ENCODE data around the gene REXO5. TPM values are rescaled to one million over a fixed set of nuclear protein-coding genes. Genes with fewer than 3 reads are reported as not detected.

REXO5 gene
- total RNA-seq, 1 experiment from 2014 or later: 26.2 TPM

DNA sequence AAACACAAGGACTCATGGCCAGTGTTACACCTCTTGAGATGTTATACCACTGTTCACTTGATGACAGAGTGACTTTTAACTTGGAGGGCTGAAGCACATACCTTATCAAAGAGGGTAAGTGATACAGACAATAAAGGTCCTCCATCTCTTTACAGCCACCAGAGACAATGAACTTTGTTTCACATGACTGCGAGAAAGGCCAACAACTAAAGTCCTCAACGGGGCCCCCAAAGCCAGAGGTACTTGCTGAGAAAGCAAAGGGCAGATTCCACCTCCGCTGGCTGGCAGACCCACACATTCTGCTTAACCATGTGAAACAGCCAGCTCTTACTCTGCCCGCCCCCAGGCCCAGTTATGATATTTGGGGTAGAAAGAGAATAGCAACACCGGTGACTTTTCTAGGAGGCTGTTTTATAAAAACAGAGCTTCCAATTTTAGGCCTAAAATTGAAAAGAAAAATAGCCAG lies 72.4 kb downstream of the REXO5 start:
- no peak for DNase-seq (ENCODE audit: low read depth in 1 of 2, low spot score in 2 of 2)
- peak overlapping the region; percentile 42 for H3K27ac ChIP-seq
- peaks cover 8% of the 10 kb centered on the region for H3K36me3 ChIP-seq
- no peaks in the 10 kb centered on the region for H3K27me3 ChIP-seq (replicated peaks)
- no peaks in the 10 kb centered on the region for H3K9me3 ChIP-seq (replicated peaks)
- no peak overlapping the region for H3K4me3 ChIP-seq
- peaks cover 48% of the 10 kb centered on the region for H3K4me1 ChIP-seq (replicated peaks)

DNA sequence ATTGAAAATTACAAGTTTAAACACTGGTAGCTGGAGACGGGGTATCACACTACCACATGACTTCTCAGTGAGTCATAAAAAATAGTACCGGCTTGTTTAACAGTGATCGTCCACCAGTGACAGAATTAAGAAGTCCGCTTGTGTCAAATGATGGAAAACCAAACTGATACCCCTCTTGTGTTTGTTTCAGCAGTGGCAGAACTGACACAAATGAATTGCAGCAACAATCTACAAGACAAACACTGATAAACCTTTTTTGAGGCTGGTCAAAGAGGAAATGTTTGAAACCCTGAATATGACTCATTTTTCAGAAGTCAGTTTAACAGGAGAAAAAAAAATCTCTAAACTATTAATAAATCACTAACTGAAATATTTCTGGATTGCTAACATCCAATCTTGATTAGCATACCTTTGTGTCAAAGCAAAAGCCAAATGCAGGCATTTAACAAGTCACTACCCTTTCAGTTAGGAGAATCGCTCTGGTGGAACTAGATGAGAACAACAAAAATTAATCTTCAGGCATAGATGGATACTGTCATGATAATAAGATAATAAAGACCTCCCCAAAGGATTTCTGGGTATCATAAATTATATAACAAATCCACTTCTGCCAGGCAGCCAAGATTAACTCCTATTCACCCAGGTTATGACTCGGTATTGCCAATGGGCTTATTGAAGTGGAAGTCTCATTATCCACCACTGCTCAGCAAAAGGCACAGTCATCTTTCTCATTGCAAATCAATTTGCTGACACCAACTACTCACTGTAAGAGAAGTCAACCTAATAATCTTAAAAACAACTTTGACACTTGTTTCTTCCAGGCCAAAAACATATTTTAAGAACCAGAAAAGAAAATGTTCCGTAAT lies 73.1 kb downstream of the REXO5 start:
- Histone ChIP-seq H3K36me3 (peaks cover 11% of the 10 kb centered on the region), H3K4me1 (replicated peaks) (peaks cover 48% of the 10 kb centered on the region), H3K4me3 (no peak overlapping the region), H3K27ac (peak overlapping the region; percentile 42), H3K27me3 (replicated peaks) (no peaks in the 10 kb centered on the region), H3K9me3 (replicated peaks) (no peaks in the 10 kb centered on the region)
- peak in 1 of 2 experiments; percentile 43 for DNase-seq (ENCODE audit: low read depth in 1 of 2, low spot score in 2 of 2)

DNA sequence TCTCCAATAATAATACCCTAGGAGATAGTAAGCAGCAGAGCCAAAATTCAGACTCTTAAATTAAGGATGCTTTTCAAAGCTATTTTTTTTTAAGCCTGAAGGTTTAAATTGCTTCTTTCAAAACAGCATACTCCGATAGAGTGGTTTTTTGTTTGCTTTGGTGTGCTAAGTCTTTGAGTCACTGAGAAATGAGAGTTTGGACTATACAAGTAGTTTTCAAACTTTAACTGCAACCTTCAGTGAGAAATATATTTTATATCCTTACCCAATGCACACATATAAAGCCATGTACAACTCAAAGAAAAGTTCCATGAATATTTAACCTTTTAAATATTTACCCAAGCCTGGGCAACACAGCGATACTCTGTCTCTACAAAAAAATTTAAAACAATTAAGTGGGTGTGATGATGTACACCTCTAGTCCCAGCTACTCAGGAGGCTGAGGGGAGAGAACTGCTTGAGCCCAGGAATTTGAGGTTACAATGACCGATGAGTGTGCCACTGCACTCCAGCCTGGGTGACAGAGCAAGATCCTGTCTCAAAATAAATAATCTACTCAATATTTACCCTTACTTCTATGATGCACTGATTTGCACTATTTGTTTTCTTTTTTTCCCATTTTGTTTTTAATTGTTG lies 74.7 kb downstream of the REXO5 start:
- Histone ChIP-seq H3K27me3 (replicated peaks) (no peaks in the 10 kb centered on the region), H3K36me3 (peaks cover 11% of the 10 kb centered on the region), H3K27ac (no peak overlapping the region), H3K4me3 (no peak overlapping the region), H3K9me3 (replicated peaks) (no peaks in the 10 kb centered on the region), H3K4me1 (replicated peaks) (peaks cover 40% of the 10 kb centered on the region)
- peak in 1 of 2 experiments; percentile 38 for DNase-seq (ENCODE audit: low read depth in 1 of 2, low spot score in 2 of 2)

DNA sequence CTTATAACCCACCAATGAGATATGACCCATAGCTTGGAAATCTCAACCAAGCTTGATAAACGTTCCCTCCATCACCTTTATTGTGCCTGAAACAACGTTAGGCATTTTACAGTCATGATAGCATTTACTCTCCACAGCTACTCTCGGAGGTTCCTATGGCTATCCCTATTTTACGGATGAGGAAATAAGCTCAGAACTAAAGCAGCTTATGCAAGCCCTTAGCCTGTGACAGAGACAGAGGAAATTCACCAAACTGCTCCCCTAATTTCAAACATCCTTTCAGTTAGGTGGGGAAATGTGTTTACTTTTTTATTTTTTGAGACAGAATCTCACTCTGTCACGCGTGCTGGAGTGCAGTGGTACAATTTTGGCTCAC lies 75.2 kb downstream of the REXO5 start:
- Histone ChIP-seq H3K4me1 (replicated peaks) (peaks cover 40% of the 10 kb centered on the region), H3K27ac (no peak overlapping the region)
- no peak for DNase-seq (ENCODE audit: low read depth in 1 of 2, low spot score in 2 of 2)

DNA sequence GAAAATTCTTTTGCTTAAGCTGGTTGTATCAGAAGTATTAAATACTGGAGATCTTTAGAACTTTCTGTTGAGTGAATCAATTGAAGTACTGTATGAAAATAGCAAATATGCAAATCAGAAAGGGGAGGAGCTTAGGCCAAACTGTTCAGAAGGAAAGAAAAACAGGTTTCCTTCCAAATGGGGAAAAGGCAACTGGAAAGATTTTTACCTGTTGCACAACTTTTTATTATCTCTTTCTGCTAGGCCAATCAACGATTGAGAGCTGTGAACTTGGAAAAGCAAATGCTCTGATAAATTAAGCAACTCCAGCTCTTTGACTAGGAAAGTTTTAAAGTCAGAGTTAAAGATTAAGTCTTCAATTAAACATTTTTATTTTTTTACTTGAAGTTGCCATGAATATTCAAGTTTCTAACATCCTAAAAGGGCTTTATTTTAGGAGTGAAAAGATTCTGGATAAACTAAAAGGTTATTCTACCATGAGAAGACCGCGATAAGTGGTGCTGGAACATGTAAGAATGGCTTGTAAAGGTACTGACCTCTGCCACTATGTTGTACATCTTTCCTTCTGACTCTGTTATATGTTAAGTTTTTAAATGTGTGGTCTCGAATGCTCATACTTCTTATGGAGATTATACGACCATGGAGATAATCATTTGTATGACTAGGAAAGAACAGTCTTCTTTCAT lies 77.4 kb downstream of the REXO5 start:
- no peak overlapping the region for H3K27ac ChIP-seq
- H3K4me3 ChIP-seq: no peak overlapping the region
- H3K36me3 ChIP-seq: peaks cover 19% of the 10 kb centered on the region
- DNase-seq (ENCODE audit: low read depth in 1 of 2, low spot score in 2 of 2): no peak
- H3K4me1 ChIP-seq (replicated peaks): peaks cover 37% of the 10 kb centered on the region
- no peaks in the 10 kb centered on the region for H3K9me3 ChIP-seq (replicated peaks)
- H3K27me3 ChIP-seq (replicated peaks): no peaks in the 10 kb centered on the region

More for the DNA sequence above, 75.2 kb downstream of the REXO5 start:
- H3K9me3 ChIP-seq (replicated peaks): no peaks in the 10 kb centered on the region
- H3K36me3 ChIP-seq: peaks cover 11% of the 10 kb centered on the region
- no peaks in the 10 kb centered on the region for H3K27me3 ChIP-seq (replicated peaks)
- H3K4me3 ChIP-seq: no peak overlapping the region

DNA sequence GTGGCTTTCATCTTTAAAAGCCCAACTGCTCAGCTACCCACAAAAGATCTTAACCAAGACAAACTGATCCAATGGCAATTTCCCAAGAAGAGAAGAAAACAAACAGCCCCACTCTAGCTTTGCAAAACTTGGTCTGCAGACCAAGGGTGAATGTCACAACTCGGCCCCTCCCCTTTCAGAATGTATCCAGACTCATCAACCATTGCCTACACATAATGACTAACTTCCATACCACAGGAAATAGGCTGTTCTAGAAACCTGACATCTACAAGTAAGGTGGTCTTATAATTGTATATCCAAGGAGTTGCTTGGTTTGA lies 77.9 kb downstream of the REXO5 start:
- Histone ChIP-seq H3K9me3 (replicated peaks) (no peaks in the 10 kb centered on the region), H3K27me3 (replicated peaks) (no peaks in the 10 kb centered on the region), H3K4me3 (no peak overlapping the region), H3K4me1 (replicated peaks) (peaks cover 32% of the 10 kb centered on the region), H3K27ac (no peak overlapping the region), H3K36me3 (peaks cover 19% of the 10 kb centered on the region)
- peak in 1 of 2 experiments; percentile 52 for DNase-seq (ENCODE audit: low read depth in 1 of 2, low spot score in 2 of 2)

DNA sequence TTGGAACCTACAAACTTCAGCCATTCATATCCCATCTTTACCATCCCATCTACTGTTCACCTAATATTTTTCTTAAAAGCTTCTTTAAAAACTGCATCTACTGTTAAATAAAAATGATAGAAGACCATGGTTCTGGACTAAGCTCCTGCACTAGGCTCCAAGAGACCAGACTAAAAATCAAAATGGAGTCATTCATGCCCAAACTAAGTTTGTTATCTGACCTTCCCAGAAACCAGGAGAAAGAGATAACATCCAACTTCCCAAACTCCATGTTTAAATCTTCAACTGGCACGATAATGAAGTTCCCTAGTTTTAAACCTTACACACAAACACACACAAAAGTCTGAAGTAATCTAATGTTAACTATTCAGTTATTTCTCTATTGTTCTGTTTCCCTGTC lies 80.0 kb downstream of the REXO5 start:
- H3K27me3 ChIP-seq (replicated peaks): no peaks in the 10 kb centered on the region
- no peak overlapping the region for H3K4me3 ChIP-seq
- H3K4me1 ChIP-seq (replicated peaks): peaks cover 17% of the 10 kb centered on the region
- no peaks in the 10 kb centered on the region for H3K9me3 ChIP-seq (replicated peaks)
- DNase-seq (ENCODE audit: low read depth in 1 of 2, low spot score in 2 of 2): no peak
- no peak overlapping the region for H3K27ac ChIP-seq
- peaks cover 25% of the 10 kb centered on the region for H3K36me3 ChIP-seq

DNA sequence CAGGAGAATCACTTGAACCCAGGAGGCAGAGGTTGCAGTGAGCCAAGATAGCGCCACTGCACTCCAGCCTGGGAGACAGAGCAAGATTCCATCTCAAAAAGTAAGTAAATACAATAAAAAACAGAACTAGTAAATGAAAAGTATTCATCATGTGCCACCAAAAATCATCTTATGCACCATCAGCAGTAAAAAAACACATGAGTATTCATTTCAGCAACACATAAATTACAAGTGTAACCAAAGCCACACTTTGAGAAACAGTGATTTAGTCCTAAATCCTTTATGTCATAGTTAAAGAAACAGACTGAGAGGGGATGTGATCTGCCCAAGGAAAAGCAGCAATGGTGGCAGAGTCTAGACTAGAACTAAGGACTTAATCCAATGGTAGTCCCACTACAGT lies 80.9 kb downstream of the REXO5 start:
- H3K4me3 ChIP-seq: no peak overlapping the region
- peaks cover 34% of the 10 kb centered on the region for H3K36me3 ChIP-seq
- H3K4me1 ChIP-seq (replicated peaks): peaks cover 11% of the 10 kb centered on the region
- no peaks in the 10 kb centered on the region for H3K9me3 ChIP-seq (replicated peaks)
- no peaks in the 10 kb centered on the region for H3K27me3 ChIP-seq (replicated peaks)
- DNase-seq (ENCODE audit: low read depth in 1 of 2, low spot score in 2 of 2): no peak
- no peak overlapping the region for H3K27ac ChIP-seq

DNA sequence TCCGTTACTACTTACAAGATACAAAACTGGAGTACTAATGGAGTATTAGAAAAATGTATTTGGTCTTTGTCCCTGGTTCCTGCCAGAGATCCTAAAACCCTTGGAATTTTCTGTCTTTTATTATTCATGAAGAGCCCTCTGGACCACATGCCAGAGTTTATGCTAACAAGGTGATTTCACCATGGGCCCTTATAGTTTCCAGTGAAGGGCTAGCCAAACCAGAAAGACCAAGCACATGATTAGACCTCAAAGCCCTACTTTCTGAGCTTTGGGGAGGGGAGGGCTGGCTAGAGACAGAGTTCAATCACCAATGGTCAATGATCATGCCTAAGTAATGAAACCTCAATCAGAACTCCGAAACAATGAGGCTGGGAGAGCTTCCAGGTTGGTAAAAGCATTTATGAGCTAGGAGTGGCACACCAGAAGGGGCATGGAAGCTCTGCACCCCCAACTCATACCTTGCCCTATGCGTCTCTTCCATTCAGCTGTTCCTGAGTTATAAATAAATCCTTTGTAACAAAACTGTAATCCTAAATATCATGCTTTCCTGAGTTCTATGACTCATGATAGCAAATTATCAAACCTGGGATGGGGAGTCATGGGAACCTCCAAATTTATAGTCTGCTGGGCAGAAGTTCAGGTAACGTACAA lies 83.4 kb downstream of the REXO5 start:
- H3K4me1 ChIP-seq (replicated peaks): no peaks in the 10 kb centered on the region
- no peak overlapping the region for H3K27ac ChIP-seq
- no peak overlapping the region for H3K4me3 ChIP-seq
- H3K36me3 ChIP-seq: peaks cover 50% of the 10 kb centered on the region
- DNase-seq (ENCODE audit: low read depth in 1 of 2, low spot score in 2 of 2): no peak
- no peaks in the 10 kb centered on the region for H3K27me3 ChIP-seq (replicated peaks)
- H3K9me3 ChIP-seq (replicated peaks): no peaks in the 10 kb centered on the region

DNA sequence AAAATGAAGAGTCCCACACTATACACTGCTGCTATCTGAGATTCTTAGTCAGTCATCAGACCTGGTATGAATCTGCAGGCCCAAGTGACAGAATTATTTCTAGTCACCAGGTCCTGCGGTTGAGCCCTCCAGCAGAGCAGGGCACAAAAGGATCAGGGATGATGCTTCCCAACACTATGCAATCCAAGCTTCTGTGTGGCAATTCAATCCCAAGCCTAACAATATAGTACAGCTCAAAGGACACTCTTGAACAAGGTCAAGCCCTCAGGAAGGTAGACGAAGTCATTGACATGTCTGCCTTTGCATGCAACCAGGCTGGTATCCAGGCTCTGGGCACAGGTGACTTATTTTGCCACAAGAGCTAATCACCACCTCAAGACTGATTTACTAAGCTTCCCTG lies 88.1 kb downstream of the REXO5 start:
- H3K4me1 ChIP-seq (replicated peaks): peaks cover 10% of the 10 kb centered on the region
- no peak for DNase-seq (ENCODE audit: low read depth in 1 of 2, low spot score in 2 of 2)
- no peak overlapping the region for H3K27ac ChIP-seq
- no peaks in the 10 kb centered on the region for H3K27me3 ChIP-seq (replicated peaks)
- H3K4me3 ChIP-seq: no peak overlapping the region
- H3K9me3 ChIP-seq (replicated peaks): no peaks in the 10 kb centered on the region
- H3K36me3 ChIP-seq: peaks cover 66% of the 10 kb centered on the region

DNA sequence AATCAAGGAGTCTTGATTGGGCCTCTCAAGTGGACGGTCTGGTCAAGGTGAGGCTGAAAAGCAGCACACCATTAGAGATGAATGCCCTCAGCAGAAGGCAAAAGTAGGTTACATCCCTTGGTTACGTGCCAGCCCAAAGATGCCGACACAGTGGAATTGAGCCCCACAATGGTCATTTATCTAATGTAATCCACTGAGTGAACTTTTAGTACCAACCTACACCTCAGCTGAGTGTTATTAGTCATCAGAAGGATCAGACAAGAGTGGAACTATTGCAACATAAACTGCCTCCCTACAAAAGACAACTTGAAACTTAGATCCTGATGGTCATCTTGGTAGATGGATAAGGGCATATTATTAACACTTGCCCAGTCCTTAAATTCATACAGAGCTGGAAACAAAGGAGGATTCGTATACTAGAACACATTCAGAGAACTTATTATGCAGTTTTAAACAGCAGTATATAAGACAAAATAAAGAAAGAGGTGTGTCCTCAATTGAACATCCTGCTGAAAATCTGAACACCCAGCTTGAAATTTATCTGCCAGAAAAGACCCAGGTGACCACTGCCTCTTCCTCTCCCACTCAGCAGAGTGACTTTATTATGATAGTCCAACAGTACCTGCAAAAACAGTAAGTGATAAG lies 91.0 kb downstream of the REXO5 start:
- H3K27me3 ChIP-seq (replicated peaks): no peaks in the 10 kb centered on the region
- DNase-seq (ENCODE audit: low read depth in 1 of 2, low spot score in 2 of 2): no peak
- H3K9me3 ChIP-seq (replicated peaks): no peaks in the 10 kb centered on the region
- peaks cover 19% of the 10 kb centered on the region for H3K4me1 ChIP-seq (replicated peaks)
- H3K4me3 ChIP-seq: no peak overlapping the region
- peaks cover 61% of the 10 kb centered on the region for H3K36me3 ChIP-seq
- H3K27ac ChIP-seq: no peak overlapping the region

DNA sequence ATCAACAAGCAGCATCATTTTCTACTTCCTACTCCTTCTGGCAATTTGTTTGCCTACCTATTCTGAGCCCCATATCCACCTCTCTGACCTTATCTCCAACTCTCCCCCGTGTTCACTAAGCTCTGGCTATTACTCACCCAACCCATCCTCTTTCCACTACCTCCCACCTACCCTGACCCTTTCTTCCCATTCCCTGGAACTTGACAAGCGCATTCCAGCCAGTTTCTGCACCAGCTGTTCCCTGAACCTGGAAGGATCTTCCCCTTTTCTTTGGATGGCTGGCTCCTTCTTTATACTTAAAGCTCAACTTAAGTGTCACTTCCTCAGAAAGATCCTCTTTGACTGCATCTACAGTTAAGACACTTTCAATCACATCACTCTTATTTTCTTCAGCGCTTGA lies 91.6 kb downstream of the REXO5 start:
- no peak overlapping the region for H3K4me3 ChIP-seq
- DNase-seq (ENCODE audit: low read depth in 1 of 2, low spot score in 2 of 2): no peak
- H3K4me1 ChIP-seq (replicated peaks): peaks cover 19% of the 10 kb centered on the region
- H3K9me3 ChIP-seq (replicated peaks): no peaks in the 10 kb centered on the region
- no peak overlapping the region for H3K27ac ChIP-seq
- peaks cover 55% of the 10 kb centered on the region for H3K36me3 ChIP-seq
- H3K27me3 ChIP-seq (replicated peaks): no peaks in the 10 kb centered on the region

DNA sequence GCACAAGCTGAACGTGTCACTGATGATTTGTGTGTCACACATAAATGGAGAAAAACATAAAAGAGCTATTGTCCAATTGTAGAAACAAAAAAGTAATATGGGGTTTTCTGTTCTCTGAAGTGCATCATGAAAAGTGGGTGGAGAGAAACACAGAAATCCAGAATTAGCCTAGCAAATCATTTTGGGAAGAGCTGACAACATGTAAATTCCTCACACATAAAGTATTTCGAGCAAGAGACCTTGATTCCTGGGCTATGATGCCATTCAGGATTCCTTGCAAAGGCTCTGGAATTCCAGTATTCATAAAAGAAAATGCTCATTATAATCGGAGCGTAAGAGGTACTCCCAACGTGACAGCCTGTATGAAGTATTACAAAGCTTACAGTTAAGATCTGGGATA lies 92.7 kb downstream of the REXO5 start:
- Histone ChIP-seq H3K27ac (peak overlapping the region; percentile 65), H3K36me3 (peaks cover 48% of the 10 kb centered on the region), H3K4me1 (replicated peaks) (peaks cover 29% of the 10 kb centered on the region), H3K9me3 (replicated peaks) (no peaks in the 10 kb centered on the region), H3K27me3 (replicated peaks) (no peaks in the 10 kb centered on the region), H3K4me3 (peak overlapping the region; percentile 73)
- peak in 1 of 2 experiments; percentile 50 for DNase-seq (ENCODE audit: low read depth in 1 of 2, low spot score in 2 of 2)
